ENCODE measurements around the gene SDK1. TPM values are rescaled to one million over a fixed set of nuclear protein-coding genes. Genes with fewer than 3 reads are reported as not detected.

The SDK1 gene
- total and polyA plus RNA-seq, 4 donors = 10.4 to 11.6 (median 11.0) TPM

DNA sequence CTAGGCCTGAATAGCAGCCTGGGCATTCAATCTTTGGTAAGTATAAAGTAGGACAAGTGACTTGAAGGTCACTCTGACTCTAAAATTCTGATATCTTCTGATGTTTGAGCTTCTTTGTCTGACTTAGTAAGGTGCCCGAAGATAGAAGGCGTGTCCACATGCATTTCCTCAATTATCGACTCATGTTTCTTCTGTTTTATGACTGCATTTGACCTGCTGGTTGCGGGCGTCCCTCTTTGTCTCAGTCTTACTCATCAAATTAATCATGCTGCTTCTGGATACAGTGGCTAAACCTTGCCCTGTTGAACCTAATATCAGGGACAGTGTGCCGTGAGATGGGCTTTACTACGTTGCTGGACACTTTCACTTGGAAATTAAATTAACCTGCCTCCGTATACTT is 534.1 kb downstream of the SDK1 start:
- H3K4me1 ChIP-seq (ENCODE audit: control insufficient read depth, insufficient read depth, low read length) = no peaks in the 10 kb centered on the region
- H3K9me3 ChIP-seq (ENCODE audit: control insufficient read depth, insufficient read depth, low read length) = no peaks in the 10 kb centered on the region
- H3K4me3 ChIP-seq (ENCODE audit: low read depth, low read length) = no peak overlapping the region
- 95% methylated on average over 7 of the region's 8 CpGs for WGBS (ENCODE audit: insufficient coverage)
- H3K27ac ChIP-seq (ENCODE audit: low read depth, low read length) = no peak overlapping the region
- DNase-seq (ENCODE audit: low read depth in 4 of 6, low spot score in 6 of 6) = no peak
- no peaks in the 10 kb centered on the region for H3K36me3 ChIP-seq (ENCODE audit: control insufficient read depth, insufficient read depth, low read length)
- H3K27me3 ChIP-seq (ENCODE audit: control insufficient read depth, insufficient read depth, low read length) = no peaks in the 10 kb centered on the region

DNA sequence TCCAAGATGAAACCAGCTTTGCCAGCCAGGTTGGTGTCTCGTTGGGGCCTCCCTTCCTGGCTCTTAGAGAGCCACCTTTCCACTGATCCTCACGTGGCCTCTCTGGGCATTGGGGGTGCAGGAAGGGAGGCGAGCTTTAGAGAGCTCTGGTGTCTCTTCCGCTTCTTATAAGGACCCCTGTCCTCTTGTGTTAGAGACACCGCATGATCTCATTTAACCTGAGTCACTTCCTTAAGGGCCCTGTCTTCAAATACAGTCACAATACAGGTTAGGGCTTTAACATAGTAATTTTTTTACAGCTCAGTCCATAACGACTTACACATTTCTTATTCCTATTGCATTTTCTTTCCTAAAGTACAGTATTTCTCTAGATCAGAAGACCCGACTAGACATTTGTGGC is 535.8 kb downstream of the SDK1 start:
- 92% methylated on average over 7 of the region's 7 CpGs for WGBS (ENCODE audit: insufficient coverage)
- H3K36me3 ChIP-seq (ENCODE audit: control insufficient read depth, insufficient read depth, low read length) = no peaks in the 10 kb centered on the region
- no peaks in the 10 kb centered on the region for H3K4me1 ChIP-seq (ENCODE audit: control insufficient read depth, insufficient read depth, low read length)
- no peak for DNase-seq (ENCODE audit: low read depth in 4 of 6, low spot score in 6 of 6)
- no peak overlapping the region for H3K27ac ChIP-seq (ENCODE audit: low read depth, low read length)
- H3K4me3 ChIP-seq (ENCODE audit: low read depth, low read length) = no peak overlapping the region
- H3K27me3 ChIP-seq (ENCODE audit: control insufficient read depth, insufficient read depth, low read length) = no peaks in the 10 kb centered on the region
- no peaks in the 10 kb centered on the region for H3K9me3 ChIP-seq (ENCODE audit: control insufficient read depth, insufficient read depth, low read length)

DNA sequence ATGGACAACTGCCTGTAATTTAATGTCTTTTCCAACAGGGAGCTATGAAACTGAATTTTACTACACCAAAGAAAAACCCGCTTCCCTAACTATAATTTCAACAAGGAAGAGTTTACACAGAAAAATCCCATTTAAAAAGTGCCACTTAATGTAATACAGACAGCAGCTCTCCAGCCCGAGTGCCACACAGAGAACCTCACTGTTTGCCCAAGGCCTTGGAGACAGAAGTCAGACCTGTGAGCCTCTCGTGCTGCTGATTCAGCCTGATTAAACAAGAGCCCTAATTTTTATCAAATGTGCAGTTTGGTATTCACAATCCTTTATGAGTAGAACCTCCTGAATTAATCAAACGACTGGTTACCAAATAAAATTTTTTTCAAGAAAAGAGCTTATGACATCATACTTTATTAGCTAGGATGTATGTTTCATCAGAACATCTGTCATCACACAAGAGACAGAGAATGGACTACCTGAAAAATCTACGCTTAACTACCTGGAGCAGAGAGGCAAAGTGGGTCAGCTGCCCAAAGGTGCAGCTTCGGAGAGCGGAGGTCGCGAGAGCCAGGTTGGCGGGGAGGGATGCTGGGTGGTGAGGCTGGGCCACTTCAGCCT is 543.6 kb downstream of the SDK1 start:
- no peaks in the 10 kb centered on the region for H3K36me3 ChIP-seq (ENCODE audit: control insufficient read depth, insufficient read depth, low read length)
- no peaks in the 10 kb centered on the region for H3K9me3 ChIP-seq (ENCODE audit: control insufficient read depth, insufficient read depth, low read length)
- H3K27ac ChIP-seq (ENCODE audit: low read depth, low read length) = no peak overlapping the region
- no peak for DNase-seq (ENCODE audit: low read depth in 4 of 6, low spot score in 6 of 6)
- WGBS (ENCODE audit: insufficient coverage) = 90% methylated on average over 8 of the region's 10 CpGs
- no peaks in the 10 kb centered on the region for H3K4me1 ChIP-seq (ENCODE audit: control insufficient read depth, insufficient read depth, low read length)
- H3K4me3 ChIP-seq (ENCODE audit: low read depth, low read length) = no peak overlapping the region
- no peaks in the 10 kb centered on the region for H3K27me3 ChIP-seq (ENCODE audit: control insufficient read depth, insufficient read depth, low read length)

DNA sequence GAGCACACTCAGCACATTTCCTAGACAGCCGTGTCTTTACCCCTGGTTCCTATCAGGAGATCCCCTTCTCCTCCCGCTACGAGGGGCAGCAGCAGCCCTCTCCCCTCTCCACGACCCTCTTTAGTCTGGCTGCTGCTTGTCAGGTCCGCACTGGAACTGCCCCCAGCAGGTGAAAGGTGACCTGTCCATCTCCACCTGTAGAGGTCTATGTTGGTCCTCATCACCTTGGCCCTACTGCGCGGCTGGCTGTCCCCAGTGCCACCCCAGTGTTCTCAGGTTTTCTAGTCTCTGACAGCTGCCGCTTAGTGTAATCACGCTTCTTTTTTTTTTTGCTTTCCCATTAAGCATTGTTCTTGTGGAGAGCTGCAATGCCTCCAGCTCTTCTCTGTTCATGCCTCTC is 545.7 kb downstream of the SDK1 start:
- H3K4me1 ChIP-seq (ENCODE audit: control insufficient read depth, insufficient read depth, low read length) = no peaks in the 10 kb centered on the region
- DNase-seq (ENCODE audit: low read depth in 4 of 6, low spot score in 6 of 6) = no peak
- 98% methylated on average over 9 of the region's 9 CpGs for WGBS (ENCODE audit: insufficient coverage)

DNA sequence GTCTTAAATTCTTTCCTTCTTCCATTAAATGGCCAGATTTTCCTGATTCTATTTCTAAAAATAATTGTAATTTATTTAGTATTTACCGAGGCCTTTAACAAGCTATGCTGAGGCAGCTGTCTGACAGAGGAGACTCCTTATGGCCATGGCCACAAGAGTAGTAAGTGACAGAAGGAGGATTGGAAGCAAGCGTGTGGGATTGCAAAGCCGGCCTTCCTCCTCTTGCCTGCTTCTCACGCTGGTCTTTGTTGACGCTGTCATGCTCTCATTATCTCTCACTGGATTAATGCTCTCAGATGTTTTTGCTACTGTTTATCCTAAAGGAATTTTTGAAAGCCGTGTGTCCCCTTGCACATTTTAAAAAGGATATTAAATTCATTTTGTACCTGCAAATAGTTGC is 546.3 kb downstream of the SDK1 start:
- H3K27me3 ChIP-seq (ENCODE audit: control insufficient read depth, insufficient read depth, low read length) = no peaks in the 10 kb centered on the region
- no peak for DNase-seq (ENCODE audit: low read depth in 4 of 6, low spot score in 6 of 6)
- no peak overlapping the region for H3K4me3 ChIP-seq (ENCODE audit: low read depth, low read length)
- H3K27ac ChIP-seq (ENCODE audit: low read depth, low read length) = no peak overlapping the region
- no peaks in the 10 kb centered on the region for H3K36me3 ChIP-seq (ENCODE audit: control insufficient read depth, insufficient read depth, low read length)
- WGBS (ENCODE audit: insufficient coverage) = 20% methylated on average over 1 of the region's 6 CpGs
- H3K9me3 ChIP-seq (ENCODE audit: control insufficient read depth, insufficient read depth, low read length) = no peaks in the 10 kb centered on the region
- no peaks in the 10 kb centered on the region for H3K4me1 ChIP-seq (ENCODE audit: control insufficient read depth, insufficient read depth, low read length)

More for the DNA sequence above, 545.7 kb downstream of the SDK1 start:
- no peak overlapping the region for H3K27ac ChIP-seq (ENCODE audit: low read depth, low read length)
- H3K36me3 ChIP-seq (ENCODE audit: control insufficient read depth, insufficient read depth, low read length) = no peaks in the 10 kb centered on the region
- no peak overlapping the region for H3K4me3 ChIP-seq (ENCODE audit: low read depth, low read length)
- no peaks in the 10 kb centered on the region for H3K27me3 ChIP-seq (ENCODE audit: control insufficient read depth, insufficient read depth, low read length)
- H3K9me3 ChIP-seq (ENCODE audit: control insufficient read depth, insufficient read depth, low read length) = no peaks in the 10 kb centered on the region

DNA sequence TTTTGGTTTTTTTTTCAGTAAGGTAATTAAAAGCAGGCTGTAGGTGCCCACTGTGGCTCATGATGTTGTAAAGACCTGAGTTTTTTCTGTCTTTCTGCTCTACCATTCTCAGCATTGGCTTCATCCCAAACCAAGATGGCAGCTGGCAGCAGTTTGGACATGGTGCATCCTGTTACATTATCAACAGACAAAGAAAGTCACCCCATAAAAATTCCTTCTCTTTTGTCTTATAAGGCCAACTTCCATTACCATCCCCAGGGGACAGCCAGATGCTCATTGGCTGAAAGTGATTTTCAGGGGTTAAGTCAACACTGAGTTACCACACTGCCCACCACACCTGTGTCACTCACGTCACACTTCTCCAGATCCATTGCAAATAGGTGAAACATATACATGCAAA is 558.4 kb downstream of the SDK1 start:
- Histone ChIP-seq H3K27me3 (ENCODE audit: control insufficient read depth, insufficient read depth, low read length) (no peaks in the 10 kb centered on the region), H3K9me3 (ENCODE audit: control insufficient read depth, insufficient read depth, low read length) (peaks cover 2% of the 10 kb centered on the region), H3K27ac (ENCODE audit: low read depth, low read length) (no peak overlapping the region), H3K36me3 (ENCODE audit: control insufficient read depth, insufficient read depth, low read length) (no peaks in the 10 kb centered on the region), H3K4me1 (ENCODE audit: control insufficient read depth, insufficient read depth, low read length) (no peaks in the 10 kb centered on the region), H3K4me3 (ENCODE audit: low read depth, low read length) (no peak overlapping the region)
- no peak for DNase-seq (ENCODE audit: low read depth in 4 of 6, low spot score in 6 of 6)
- no CpG with 5 or more reads among the region's 1 CpG for WGBS (ENCODE audit: insufficient coverage)

DNA sequence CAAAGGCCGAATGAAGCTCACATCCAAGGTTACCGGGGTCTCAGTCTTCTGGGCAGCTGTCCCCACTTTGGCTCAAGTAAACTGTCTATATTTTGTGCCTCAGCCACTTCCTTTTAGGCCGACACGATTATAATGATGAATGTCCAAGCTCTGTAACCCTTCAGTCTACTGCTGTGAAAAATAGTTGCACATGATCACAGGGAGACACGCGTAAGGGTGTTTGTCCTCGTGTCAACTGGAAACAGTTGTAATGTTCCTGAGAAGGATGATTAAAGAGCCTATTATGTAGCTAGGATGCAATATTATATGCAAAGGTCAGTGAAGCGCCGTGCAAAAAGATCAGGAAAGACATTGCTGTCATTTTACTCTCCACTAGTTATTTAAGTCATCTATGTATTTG is 559.9 kb downstream of the SDK1 start:
- Histone ChIP-seq H3K9me3 (ENCODE audit: control insufficient read depth, insufficient read depth, low read length) (no peaks in the 10 kb centered on the region), H3K27ac (ENCODE audit: low read depth, low read length) (no peak overlapping the region), H3K36me3 (ENCODE audit: control insufficient read depth, insufficient read depth, low read length) (no peaks in the 10 kb centered on the region), H3K4me1 (ENCODE audit: control insufficient read depth, insufficient read depth, low read length) (no peaks in the 10 kb centered on the region), H3K27me3 (ENCODE audit: control insufficient read depth, insufficient read depth, low read length) (no peaks in the 10 kb centered on the region), H3K4me3 (ENCODE audit: low read depth, low read length) (no peak overlapping the region)
- 58% methylated on average over 5 of the region's 9 CpGs for WGBS (ENCODE audit: insufficient coverage)
- DNase-seq (ENCODE audit: low read depth in 4 of 6, low spot score in 6 of 6) = peak in 1 of 6 donors; percentile 16

DNA sequence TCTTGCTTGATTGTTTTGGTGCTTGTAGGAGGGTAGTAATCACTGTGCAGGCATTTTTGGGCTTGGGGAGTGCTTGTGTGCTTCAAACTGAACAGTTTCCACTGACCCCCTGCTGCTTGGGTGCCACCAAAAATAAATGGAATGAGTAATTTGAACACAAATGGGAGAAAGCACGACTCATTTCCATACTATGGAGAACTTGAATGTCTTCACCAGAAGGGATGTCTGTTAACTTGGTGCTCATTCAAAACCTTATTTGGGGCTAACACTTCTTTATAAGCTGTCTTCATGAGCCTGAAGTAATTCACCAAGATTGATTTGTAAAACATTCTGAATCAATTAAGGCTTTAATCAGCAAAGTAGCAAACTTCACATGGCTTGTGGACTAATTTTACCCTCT is 560.3 kb downstream of the SDK1 start:
- Histone ChIP-seq H3K9me3 (ENCODE audit: control insufficient read depth, insufficient read depth, low read length) (no peaks in the 10 kb centered on the region), H3K36me3 (ENCODE audit: control insufficient read depth, insufficient read depth, low read length) (no peaks in the 10 kb centered on the region), H3K4me3 (ENCODE audit: low read depth, low read length) (no peak overlapping the region), H3K27me3 (ENCODE audit: control insufficient read depth, insufficient read depth, low read length) (no peaks in the 10 kb centered on the region), H3K4me1 (ENCODE audit: control insufficient read depth, insufficient read depth, low read length) (no peaks in the 10 kb centered on the region), H3K27ac (ENCODE audit: low read depth, low read length) (no peak overlapping the region)
- WGBS (ENCODE audit: insufficient coverage) = no CpG with 5 or more reads among the region's 1 CpG
- DNase-seq (ENCODE audit: low read depth in 4 of 6, low spot score in 6 of 6) = peak in 1 of 6 donors; percentile 80

DNA sequence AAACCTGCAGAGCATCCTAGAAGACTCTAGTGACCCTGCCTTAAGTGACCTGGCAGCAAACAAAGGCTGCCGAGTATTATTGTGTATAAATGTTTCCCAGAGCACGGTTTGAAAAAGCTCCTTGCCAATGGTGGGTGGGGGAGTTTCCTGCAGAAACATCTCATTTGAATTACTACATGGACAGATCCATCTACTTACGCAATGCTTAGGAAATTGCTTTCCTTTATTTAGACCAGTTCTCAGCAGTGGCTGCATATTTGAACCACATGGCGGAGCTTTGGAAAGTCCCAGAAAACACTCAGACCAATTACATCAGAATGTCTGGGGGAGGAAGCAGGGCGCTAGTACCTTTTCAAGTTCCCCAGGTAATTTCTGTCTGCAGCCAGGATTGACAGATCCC is 560.9 kb downstream of the SDK1 start:
- H3K4me3 ChIP-seq (ENCODE audit: low read depth, low read length) = no peak overlapping the region
- no peak overlapping the region for H3K27ac ChIP-seq (ENCODE audit: low read depth, low read length)

DNA sequence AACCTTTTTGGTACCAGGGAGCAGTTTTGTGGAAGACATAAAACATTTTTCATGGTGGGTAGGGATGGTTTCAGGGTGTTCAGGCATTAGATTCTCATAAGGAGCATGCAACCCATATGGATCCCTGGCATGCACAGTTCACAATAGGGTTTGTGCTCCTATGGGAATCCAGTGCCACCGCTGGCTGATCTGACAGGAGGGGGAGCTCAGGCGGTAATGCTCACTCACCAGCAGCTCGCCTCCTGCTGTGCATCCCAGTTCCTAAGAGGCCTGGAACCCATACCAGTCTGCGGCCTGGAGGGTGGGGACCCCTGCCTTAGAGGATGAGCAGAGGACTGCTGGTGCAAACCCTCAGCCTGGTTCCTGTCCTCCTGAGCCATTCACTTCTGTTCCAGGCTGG is 561.7 kb downstream of the SDK1 start:
- Histone ChIP-seq H3K4me3 (ENCODE audit: low read depth, low read length) (no peak overlapping the region), H3K4me1 (ENCODE audit: control insufficient read depth, insufficient read depth, low read length) (no peaks in the 10 kb centered on the region), H3K9me3 (ENCODE audit: control insufficient read depth, insufficient read depth, low read length) (no peaks in the 10 kb centered on the region), H3K27ac (ENCODE audit: low read depth, low read length) (no peak overlapping the region), H3K36me3 (ENCODE audit: control insufficient read depth, insufficient read depth, low read length) (no peaks in the 10 kb centered on the region), H3K27me3 (ENCODE audit: control insufficient read depth, insufficient read depth, low read length) (no peaks in the 10 kb centered on the region)
- WGBS (ENCODE audit: insufficient coverage) = 80% methylated on average over 4 of the region's 4 CpGs
- no peak for DNase-seq (ENCODE audit: low read depth in 4 of 6, low spot score in 6 of 6)

More for the DNA sequence above, 560.9 kb downstream of the SDK1 start:
- no peaks in the 10 kb centered on the region for H3K27me3 ChIP-seq (ENCODE audit: control insufficient read depth, insufficient read depth, low read length)
- WGBS (ENCODE audit: insufficient coverage) = 75% methylated on average over 2 of the region's 5 CpGs
- H3K4me1 ChIP-seq (ENCODE audit: control insufficient read depth, insufficient read depth, low read length) = no peaks in the 10 kb centered on the region
- H3K36me3 ChIP-seq (ENCODE audit: control insufficient read depth, insufficient read depth, low read length) = no peaks in the 10 kb centered on the region
- peak in 2 of 6 donors; percentile 36 to 70 for DNase-seq (ENCODE audit: low read depth in 4 of 6, low spot score in 6 of 6)
- no peaks in the 10 kb centered on the region for H3K9me3 ChIP-seq (ENCODE audit: control insufficient read depth, insufficient read depth, low read length)

Data from spinal cord (tissue), 10 donors.